ENCODE data around the gene MPI. TPM values are rescaled to one million over a fixed set of nuclear protein-coding genes. Genes with fewer than 3 reads are reported as not detected.

MPI gene
- polyA plus RNA-seq, 3 donors: 19.2 to 19.9 (median 19.7) TPM

- peak overlapping the region in 1 of 3 experiments; percentile 69 for H3K4me3 ChIP-seq (replicated peaks in 1 of 3; ENCODE audit: low read depth in 2 of 3, low read length in 3 of 3)
- peaks cover 86% of the 10 kb centered on the region for H3K4me1 Mint-ChIP-seq
- H3K9me3 ChIP-seq (replicated peaks in 1 of 2; ENCODE audit: control insufficient read depth in 1 of 2, insufficient read depth in 1 of 2, low read length in 2 of 2): no peaks in the 10 kb centered on the region
- peak overlapping the region; percentile 69 to 81 for H3K27ac ChIP-seq (ENCODE audit: low read depth in 1 of 2, low read length in 2 of 2)
- H3K9ac ChIP-seq (ENCODE audit: insufficient read depth, low read length, poor library complexity, severe bottlenecking): no peak overlapping the region
- peaks cover 0 to 9% of the 10 kb centered on the region in 2 donors for H3K36me3 ChIP-seq (replicated peaks in 1 of 2; ENCODE audit: control insufficient read depth in 1 of 2, insufficient read depth in 2 of 2, low read length in 2 of 2)
- H3K9me3 Mint-ChIP-seq: no peaks in the 10 kb centered on the region
- H3K27ac Mint-ChIP-seq: peak overlapping the region; percentile 91 to 98 (median 97)
- H3K27me3 Mint-ChIP-seq (ENCODE audit: low read depth in 3 of 3): peaks cover 0 to 4% (median 0%) of the 10 kb centered on the region in 3 donors
- H3K4me2 ChIP-seq (replicated peaks; ENCODE audit: extremely low read depth, low read length, poor library complexity, severe bottlenecking): peak overlapping the region; percentile 79
- no peak for TF ChIP-seq CTCF (IDR thresholded peaks at IDR 0.05)
- H4K20me1 ChIP-seq (ENCODE audit: insufficient read depth, low read length): peaks cover 83% of the 10 kb centered on the region
- H3K4me1 ChIP-seq (ENCODE audit: control insufficient read depth in 1 of 2, insufficient read depth in 2 of 2, low read length in 2 of 2): peaks cover 74 to 78% of the 10 kb centered on the region in 2 donors
- peak overlapping the region in 1 of 2 donors; percentile 77 for H3K4me3 Mint-ChIP-seq
- peaks cover 13 to 23% of the 10 kb centered on the region in 2 donors for H3K36me3 Mint-ChIP-seq
- H3K79me2 ChIP-seq (ENCODE audit: insufficient read depth, low read length): peaks cover 87% of the 10 kb centered on the region
- DNase-seq: no peak
- intact Hi-C loops (cut with micrococcal nuclease): loop anchor here in 1 of 2 donors (5.0 kb wide), 1 partner anchor 33 kb away; no protein-coding TSS in a partner anchor
- H2AFZ ChIP-seq (ENCODE audit: insufficient read depth, low read depth, low read length, poor library complexity, severe bottlenecking): no peak overlapping the region
- no peaks in the 10 kb centered on the region for H3K27me3 ChIP-seq (ENCODE audit: control insufficient read depth in 2 of 2, insufficient read depth in 2 of 2, low read length in 2 of 2)
These were observed 20.5 kb upstream of the MPI start for GRCh38 chr15:74869372-74869725.

GRCh38 chr15:74869726-74870407, 20.0 kb upstream of the MPI start:
- Histone ChIP-seq H3K27me3 (ENCODE audit: control insufficient read depth in 2 of 2, insufficient read depth in 2 of 2, low read length in 2 of 2) (no peaks in the 10 kb centered on the region), H3K9me3 (replicated peaks in 1 of 2; ENCODE audit: control insufficient read depth in 1 of 2, insufficient read depth in 1 of 2, low read length in 2 of 2) (no peaks in the 10 kb centered on the region), H2AFZ (ENCODE audit: insufficient read depth, low read depth, low read length, poor library complexity, severe bottlenecking) (no peak overlapping the region), H3K9ac (ENCODE audit: insufficient read depth, low read length, poor library complexity, severe bottlenecking) (peak overlapping the region; percentile 47), H3K79me2 (ENCODE audit: insufficient read depth, low read length) (peaks cover 81% of the 10 kb centered on the region), H4K20me1 (ENCODE audit: insufficient read depth, low read length) (peaks cover 78% of the 10 kb centered on the region), H3K36me3 (replicated peaks in 1 of 2; ENCODE audit: control insufficient read depth in 1 of 2, insufficient read depth in 2 of 2, low read length in 2 of 2) (peaks cover 0 to 6% of the 10 kb centered on the region in 2 donors), H3K4me3 (replicated peaks in 1 of 3; ENCODE audit: low read depth in 2 of 3, low read length in 3 of 3) (peak overlapping the region in 2 of 3 experiments; percentile 2 to 69), H3K4me1 (ENCODE audit: control insufficient read depth in 1 of 2, insufficient read depth in 2 of 2, low read length in 2 of 2) (peaks cover 74 to 78% of the 10 kb centered on the region in 2 donors), H3K27ac (ENCODE audit: low read depth in 1 of 2, low read length in 2 of 2) (peak overlapping the region; percentile 69 to 81), H3K4me2 (replicated peaks; ENCODE audit: extremely low read depth, low read length, poor library complexity, severe bottlenecking) (peak overlapping the region; percentile 79)
- DNase-seq: peak; percentile 77 to 91 (median 85)
- 0% methylated on average over 3 of the region's 6 CpGs for WGBS (ENCODE audit: insufficient coverage)
- H3K9me3 Mint-ChIP-seq: no peaks in the 10 kb centered on the region
- H3K27me3 Mint-ChIP-seq (ENCODE audit: low read depth in 3 of 3): peaks cover 0 to 4% (median 0%) of the 10 kb centered on the region in 3 donors
- TF ChIP-seq CTCF (IDR thresholded peaks at IDR 0.05): no peak
- H3K4me1 Mint-ChIP-seq: peaks cover 82% of the 10 kb centered on the region
- peak overlapping the region; percentile 91 to 98 (median 97) for H3K27ac Mint-ChIP-seq
- intact Hi-C loops (cut with micrococcal nuclease): loop anchor here in 1 of 2 donors (5.0 kb wide), 1 partner anchor 32 kb away; no protein-coding TSS in a partner anchor
- H3K4me3 Mint-ChIP-seq: peak overlapping the region; percentile 26 to 77
- peaks cover 9 to 19% of the 10 kb centered on the region in 2 donors for H3K36me3 Mint-ChIP-seq
